Loucy (cell line): ENCODE results near the gene STRN.

Experiments used
- H2AFZ ChIP-seq: fragments of 200-600 bp; sonication (generic); 2 replicates; pipeline ENCODE4 v1.6.0; 2016; ENCODE audit warnings: antibody characterized with exemption, mild to moderate bottlenecking, low read length, moderate library complexity
- H3F3A ChIP-seq: fragments of 200-600 bp; 2 replicates; pipeline ENCODE4 v1.6.0; 2016; ENCODE audit warnings: antibody characterized with exemption, low read depth, mild to moderate bottlenecking
- H3K27me3 ChIP-seq: fragments of 200-600 bp; sonication (generic); 2 replicates; pipeline ENCODE4 v1.6.1; 2014; ENCODE audit warnings: low read length, mild to moderate bottlenecking; ENCODE audit not compliant: insufficient read depth, poor library complexity, severe bottlenecking
- H3K36me3 ChIP-seq: fragments of 200-600 bp; sonication (generic); 2 replicates; pipeline ENCODE4 v1.6.1; 2016; ENCODE audit warnings: low read length; ENCODE audit not compliant: insufficient read depth
- H3K4me1 ChIP-seq: fragments of 200-600 bp; sonication (generic); 2 replicates; pipeline ENCODE4 v1.5.1; 2014; ENCODE audit warnings: low read length, mild to moderate bottlenecking; ENCODE audit not compliant: insufficient read depth, poor library complexity, severe bottlenecking
- H3K4me2 ChIP-seq: fragments of 200-600 bp; sonication (generic); 2 replicates; pipeline ENCODE4 v1.6.0; 2014; ENCODE audit warnings: antibody characterized with exemption, low read length, low read depth, mild to moderate bottlenecking; ENCODE audit not compliant: poor library complexity, severe bottlenecking
- H3K4me3 ChIP-seq: fragments of 200-600 bp; sonication (generic); 2 replicates; pipeline ENCODE4 v1.5.1; 2014; ENCODE audit warnings: low read length, mild to moderate bottlenecking, mixed read lengths; ENCODE audit not compliant: poor library complexity, severe bottlenecking
- H3K79me2 ChIP-seq: fragments of 200-600 bp; sonication (generic); 2 replicates; pipeline ENCODE4 v1.6.1; 2014; ENCODE audit warnings: low read length; ENCODE audit not compliant: insufficient read depth
- H3K9ac ChIP-seq: fragments of 200-600 bp; sonication (generic); 2 replicates; pipeline ENCODE4 v1.6.0; 2014; ENCODE audit warnings: mild to moderate bottlenecking, low read depth, low read length, moderate library complexity; ENCODE audit not compliant: poor library complexity, severe bottlenecking
- H3K9me2 ChIP-seq: fragments of 200-600 bp; sonication (generic); replicated peaks from 2 replicates; pipeline ENCODE4 v1.6.1; 2016; ENCODE audit warnings: low read depth, low read length, mixed read lengths
- H3K9me3 ChIP-seq: fragments of 200-600 bp; sonication (generic); 2 replicates; pipeline ENCODE4 v1.6.1; 2014; ENCODE audit warnings: mild to moderate bottlenecking, antibody characterized with exemption, low read length, low read depth; ENCODE audit not compliant: insufficient read depth
- H4K20me1 ChIP-seq: fragments of 200-600 bp; sonication (generic); 2 replicates; pipeline ENCODE4 v1.6.0; 2014; ENCODE audit warnings: antibody characterized with exemption, low read length, mild to moderate bottlenecking; ENCODE audit not compliant: insufficient read depth, poor library complexity, severe bottlenecking
- CTCF ChIP-seq: fragments of 200-600 bp; sonication (generic); conservative IDR thresholded peaks from 2 replicates; pipeline ENCODE4 v1.5.1; 2014; ENCODE audit warnings: mild to moderate bottlenecking, antibody characterized with exemption, low read length
- EZH2phosphoT487 ChIP-seq: fragments of 200-600 bp; IDR thresholded peaks from 2 replicates; pipeline ENCODE4 v1.6.1; 2018; ENCODE audit warnings: antibody characterized with exemption, mild to moderate bottlenecking, moderate library complexity, borderline replicate concordance

Gene STRN

GRCh38 chr2:36800381-36800780 lies 166.0 kb downstream of the STRN start:
- Histone ChIP-seq H3K79me2 (no peaks in the 10 kb centered on the region), H3K36me3 (no peaks in the 10 kb centered on the region), H4K20me1 (no peaks in the 10 kb centered on the region), H3K27me3 (no peaks in the 10 kb centered on the region), H3K9ac (no peak overlapping the region), H3K9me2 (no peaks in the 10 kb centered on the region), H3K4me1 (peaks cover 4% of the 10 kb centered on the region), H3K4me2 (no peak overlapping the region), H3F3A (no peaks in the 10 kb centered on the region), H2AFZ (no peak overlapping the region), H3K4me3 (no peak overlapping the region), H3K9me3 (no peaks in the 10 kb centered on the region)
- TF ChIP-seq CTCF (no peak), EZH2phosphoT487 (no peak)

GRCh38 chr2:36798724-36799123 lies 167.6 kb downstream of the STRN start:
- H3F3A ChIP-seq = no peaks in the 10 kb centered on the region
- no peaks in the 10 kb centered on the region for H3K27me3 ChIP-seq
- no peak for TF ChIP-seq EZH2phosphoT487
- no peak for TF ChIP-seq CTCF
- H3K4me1 ChIP-seq = peaks cover 4% of the 10 kb centered on the region
- no peaks in the 10 kb centered on the region for H3K79me2 ChIP-seq
- no peaks in the 10 kb centered on the region for H3K9me2 ChIP-seq
- H4K20me1 ChIP-seq = no peaks in the 10 kb centered on the region
- no peaks in the 10 kb centered on the region for H3K9me3 ChIP-seq
- H3K4me2 ChIP-seq = no peak overlapping the region
- no peak overlapping the region for H2AFZ ChIP-seq
- H3K4me3 ChIP-seq = no peak overlapping the region
- H3K36me3 ChIP-seq = no peaks in the 10 kb centered on the region
- H3K9ac ChIP-seq = no peak overlapping the region

GRCh38 chr2:36797324-36798070 lies 168.8 kb downstream of the STRN start:
- peaks cover 5% of the 10 kb centered on the region for H3K4me1 ChIP-seq
- H3F3A ChIP-seq = no peaks in the 10 kb centered on the region
- H3K9ac ChIP-seq = no peak overlapping the region
- no peak for TF ChIP-seq CTCF
- TF ChIP-seq EZH2phosphoT487 = no peak
- no peak overlapping the region for H3K4me2 ChIP-seq
- H3K9me2 ChIP-seq = no peaks in the 10 kb centered on the region
- H3K9me3 ChIP-seq = no peaks in the 10 kb centered on the region
- no peak overlapping the region for H3K4me3 ChIP-seq
- H3K79me2 ChIP-seq = no peaks in the 10 kb centered on the region
- no peaks in the 10 kb centered on the region for H3K36me3 ChIP-seq
- H3K27me3 ChIP-seq = no peaks in the 10 kb centered on the region
- H2AFZ ChIP-seq = no peak overlapping the region
- H4K20me1 ChIP-seq = no peaks in the 10 kb centered on the region
